Pulmonary artery endothelial cell (primary cell): ENCODE results near the gene LRP3. TPM values are rescaled to one million over a fixed set of nuclear protein-coding genes. Genes with fewer than 3 reads are reported as not detected.
"Not testable (repeated sequence)": the region's sequence is repeated elsewhere in the genome, so short reads cannot be mapped to it uniquely, and the experiment has no call there.

Source experiments
- DNase-seq: peaks from one replicate; pipeline ENCODE4 v3.0.0-alpha.2; 2011; ENCODE audit warnings: low read depth, low spot score
- total RNA-seq: library from RNA; depleted of rRNA; stranded (reverse); fragments of >200 nt; gene quantifications from 2 replicates; pipeline ENCODE4 v1.2.3, GENCODE V29; 2014

The LRP3 gene
- total RNA-seq, 1 donor from 2014 or later: 12.0 TPM

DNA sequence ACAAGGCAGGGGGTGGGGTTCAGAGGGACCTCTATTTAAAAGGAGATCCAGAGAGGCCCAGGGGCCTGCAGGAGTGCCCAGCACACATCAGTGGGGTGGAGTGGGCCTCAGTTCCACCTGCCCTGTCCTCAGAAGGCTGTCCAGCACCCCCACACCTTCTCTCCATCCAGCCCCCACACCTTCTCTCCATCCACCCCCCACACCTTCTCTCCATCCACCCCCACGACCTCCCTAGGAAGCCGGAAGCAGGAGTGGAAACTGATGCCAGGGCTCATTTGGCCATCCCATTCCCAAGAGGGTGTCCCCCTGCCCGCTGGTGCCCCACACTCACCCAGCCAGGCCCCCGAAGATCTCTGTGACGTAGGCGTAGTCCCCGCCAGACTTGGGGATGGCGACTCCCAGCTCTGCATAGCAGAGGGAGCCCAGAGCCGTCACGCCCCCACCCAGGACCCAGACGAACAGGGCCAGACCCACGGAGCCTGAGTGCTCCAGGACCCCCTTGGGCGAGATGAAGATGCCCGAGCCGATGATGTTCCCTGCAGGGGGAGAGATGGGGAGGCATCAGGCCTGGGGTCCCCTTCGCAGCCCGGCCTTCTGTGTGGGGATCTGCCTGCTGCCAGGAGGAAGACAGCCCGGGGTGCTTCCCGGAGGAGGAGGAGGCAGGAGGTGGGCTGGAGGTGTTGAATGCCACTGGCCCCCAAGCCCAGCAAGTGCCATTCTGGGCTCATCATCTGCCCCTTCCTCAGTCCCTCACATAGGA is 21.5 kb downstream of the LRP3 start:
- no peak for DNase-seq

DNA sequence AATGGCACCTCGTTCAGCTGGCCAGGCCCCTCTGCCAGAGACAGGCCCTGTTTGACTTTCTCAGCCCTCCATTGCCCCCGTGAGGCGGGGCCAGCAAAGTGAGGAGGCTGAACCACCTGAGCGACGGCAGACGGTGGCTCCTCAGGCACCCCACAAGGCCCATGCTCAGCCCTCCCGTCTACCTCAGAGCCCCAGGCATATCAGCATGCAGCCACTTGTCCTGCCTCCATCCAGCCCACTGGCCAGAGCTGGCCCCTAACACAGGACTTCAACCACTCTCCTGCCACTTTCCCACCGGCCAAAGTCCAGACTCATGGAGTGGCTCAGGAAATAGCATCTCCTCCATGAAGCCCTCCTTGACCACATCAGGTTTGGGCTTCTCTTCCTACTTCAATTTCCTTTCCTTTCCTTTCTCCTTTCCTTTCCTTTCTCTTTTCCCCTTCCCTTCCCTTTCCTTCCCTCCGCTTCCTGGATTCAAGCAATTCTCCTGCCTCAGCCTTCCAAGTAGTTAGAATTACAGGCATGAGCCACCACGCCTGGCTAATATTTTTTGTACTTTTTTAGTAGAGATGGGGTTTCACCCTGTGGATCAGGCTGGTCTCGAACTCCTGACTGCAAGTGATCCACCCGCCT is 22.2 kb downstream of the LRP3 start:
- no peak for DNase-seq

DNA sequence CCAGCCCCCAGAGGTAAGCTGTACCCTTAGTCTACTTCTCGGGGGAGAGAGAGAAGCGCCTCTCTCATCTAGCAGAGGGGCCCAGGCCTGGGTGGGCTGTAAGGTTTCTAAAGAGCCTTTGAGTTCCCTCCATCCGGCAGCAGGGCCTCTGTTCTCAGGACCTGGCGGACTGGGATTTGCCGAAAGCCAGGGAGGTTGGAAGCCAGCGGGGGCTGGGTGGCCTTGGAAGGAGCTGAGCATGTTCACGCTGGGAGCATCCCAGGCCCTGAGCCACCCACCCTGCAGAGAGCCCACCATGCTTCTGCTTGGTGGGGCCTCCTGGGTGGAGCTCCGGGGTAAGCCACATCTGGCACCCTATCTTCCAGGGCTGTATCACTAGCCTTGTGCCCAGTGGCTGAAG is 23.8 kb downstream of the LRP3 start:
- no peak for DNase-seq

DNA sequence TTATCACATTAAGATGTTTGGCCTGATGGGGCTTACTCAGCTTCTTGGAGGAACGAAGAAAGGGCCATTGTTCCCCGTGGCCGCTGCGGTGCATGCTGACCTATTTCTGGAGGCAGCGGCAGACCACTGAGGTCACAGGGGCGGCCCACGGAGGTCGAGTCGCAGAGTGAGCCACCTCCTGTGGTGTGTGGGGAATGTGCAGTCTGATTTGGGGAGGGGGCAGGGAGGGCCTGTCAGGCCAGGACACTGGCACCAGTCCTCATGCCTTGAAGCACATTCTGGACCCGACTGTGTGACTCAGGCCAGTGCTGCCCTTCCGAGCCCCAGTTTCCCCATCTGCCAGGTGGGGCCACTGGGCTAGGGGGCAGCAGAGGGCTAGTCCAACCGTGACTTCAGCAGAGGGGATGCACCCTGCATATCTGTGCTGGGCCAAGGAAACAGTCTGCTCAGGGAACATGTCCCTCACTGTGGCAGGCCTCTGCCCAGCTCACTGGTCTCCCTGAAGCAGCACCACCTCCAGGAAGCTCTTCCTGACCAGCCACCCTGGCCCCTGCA is 25.2 kb downstream of the LRP3 start:
- no peak for DNase-seq

DNA sequence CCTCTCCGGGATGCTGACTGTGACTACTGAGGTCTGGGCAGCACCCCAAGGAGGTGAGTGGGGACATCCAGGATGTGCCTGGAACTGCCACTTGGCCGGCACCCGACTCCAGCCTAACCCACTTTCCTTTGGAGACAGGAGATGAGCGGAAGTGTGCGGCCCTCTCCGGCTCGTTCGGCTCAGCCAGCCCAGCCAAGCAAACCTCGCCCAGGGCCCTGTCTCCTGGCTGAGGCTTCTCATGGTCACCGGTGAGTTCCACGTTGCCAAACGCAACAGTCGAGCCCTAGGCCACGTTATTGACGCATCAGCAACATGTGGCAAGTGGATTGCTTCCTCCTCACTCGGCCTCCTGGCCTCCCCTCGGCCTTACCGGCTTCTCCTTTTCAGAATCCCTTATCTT is 26.0 kb downstream of the LRP3 start:
- DNase-seq: no peak

DNA sequence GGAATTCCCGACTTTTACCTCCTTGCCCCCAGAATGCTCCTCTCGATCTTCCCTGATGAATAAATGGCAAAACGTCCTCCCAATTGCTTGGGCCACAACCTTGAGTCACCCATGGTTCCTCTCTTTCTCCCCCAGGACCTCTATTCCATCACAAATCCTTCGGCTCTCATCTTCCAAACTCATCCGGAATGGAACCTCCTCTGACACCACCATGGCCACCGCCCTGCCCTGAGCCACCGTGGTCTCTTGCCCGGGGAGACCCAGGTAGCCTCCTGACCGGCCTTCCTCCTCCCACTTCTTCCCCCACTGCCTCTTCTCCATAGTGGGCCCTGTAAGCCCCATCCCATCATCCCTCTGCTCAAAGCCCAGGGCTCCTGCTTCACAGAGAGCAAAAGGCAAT is 26.6 kb downstream of the LRP3 start:
- no peak for DNase-seq

- DNase-seq: no peak
Observed at GRCh38 chr19:33221638-33222037, 27.5 kb downstream of the LRP3 start.

DNA sequence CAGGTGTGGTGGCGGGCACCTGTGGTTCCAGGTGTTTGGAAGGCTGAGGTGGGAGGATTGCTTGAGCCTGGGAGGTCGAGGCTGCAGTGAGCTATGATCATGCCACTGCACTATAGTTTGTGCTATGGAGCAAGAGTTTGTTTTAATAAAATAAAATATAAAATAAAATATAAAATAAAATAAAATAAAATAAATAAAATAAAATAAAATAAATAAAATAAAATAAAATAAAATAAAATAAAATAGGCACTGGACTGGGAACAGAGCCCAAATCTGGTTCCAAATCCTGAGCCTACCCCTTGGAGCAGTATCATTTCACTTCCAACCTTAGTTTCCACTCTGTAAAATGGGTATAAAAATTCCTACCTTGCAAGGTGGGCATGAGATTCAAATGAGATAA is 28.1 kb downstream of the LRP3 start:
- DNase-seq: not testable (repeated sequence)

DNA sequence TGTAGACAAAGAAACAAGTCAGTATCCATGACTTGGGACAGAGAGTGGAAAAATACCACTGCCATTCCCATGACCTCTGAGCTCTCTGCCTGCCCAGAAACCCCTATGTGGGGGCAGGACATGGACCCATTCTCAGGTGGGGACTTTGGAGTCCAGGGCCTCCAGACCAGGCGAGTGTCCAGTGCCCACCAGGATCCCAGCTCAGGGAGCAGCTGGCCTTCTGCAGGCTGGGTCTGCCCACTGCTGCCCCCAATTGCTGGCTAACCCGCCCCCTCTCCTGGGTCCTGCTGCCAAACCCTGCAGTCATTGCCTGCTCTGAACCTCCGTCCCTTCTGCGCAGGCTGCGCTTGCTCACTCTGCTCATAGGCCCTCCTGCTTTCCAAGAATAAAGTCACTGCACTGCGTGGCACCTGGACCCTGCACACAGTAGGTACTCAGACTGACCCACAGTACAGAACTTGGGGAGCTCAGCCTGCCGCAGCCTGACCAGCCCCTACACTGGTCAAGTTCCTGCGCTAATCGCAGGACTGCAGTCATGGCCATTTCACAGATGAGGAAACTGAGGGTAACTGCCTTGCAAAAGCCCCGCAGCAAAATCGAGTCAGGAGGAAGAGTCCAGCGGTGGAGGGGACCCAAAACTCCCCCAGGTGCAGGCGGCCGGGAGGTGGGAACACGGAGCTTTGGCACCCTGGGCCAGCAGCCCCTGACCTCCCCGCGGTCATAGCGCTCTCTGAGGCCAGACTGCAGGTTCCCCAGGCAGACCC is 30.7 kb downstream of the LRP3 start:
- DNase-seq: no peak

DNA sequence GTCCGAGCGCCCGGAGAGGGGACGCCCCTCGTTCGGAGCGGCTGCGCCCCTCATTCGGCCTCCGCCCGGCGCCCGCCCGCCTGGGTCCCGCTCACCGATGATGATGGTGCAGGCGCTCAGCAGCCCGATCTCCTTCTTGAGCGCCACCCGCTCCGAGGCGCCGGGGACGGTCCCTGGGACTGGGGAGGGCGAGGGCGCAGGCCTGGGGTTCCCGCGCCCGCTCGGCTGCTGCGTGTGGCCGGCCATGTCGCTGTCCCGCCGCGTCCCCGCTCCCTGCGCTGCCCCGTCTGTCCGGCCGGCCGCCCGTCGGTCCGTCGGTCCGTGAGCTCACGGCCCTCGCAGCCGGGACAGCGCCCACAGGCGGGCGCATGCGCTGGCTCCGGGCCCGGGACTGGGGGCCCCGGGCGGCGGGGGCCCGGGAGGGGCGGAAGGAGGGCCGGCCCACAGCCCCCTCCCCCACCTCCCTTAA is 31.4 kb downstream of the LRP3 start, which contains the start of gene SLC7A10:
SLC7A10 (minus strand) TSS at position 393 of the 469 bp plus-strand sequence; CDS start at position 246, 147 bp downstream.
- DNase-seq: no peak

DNA sequence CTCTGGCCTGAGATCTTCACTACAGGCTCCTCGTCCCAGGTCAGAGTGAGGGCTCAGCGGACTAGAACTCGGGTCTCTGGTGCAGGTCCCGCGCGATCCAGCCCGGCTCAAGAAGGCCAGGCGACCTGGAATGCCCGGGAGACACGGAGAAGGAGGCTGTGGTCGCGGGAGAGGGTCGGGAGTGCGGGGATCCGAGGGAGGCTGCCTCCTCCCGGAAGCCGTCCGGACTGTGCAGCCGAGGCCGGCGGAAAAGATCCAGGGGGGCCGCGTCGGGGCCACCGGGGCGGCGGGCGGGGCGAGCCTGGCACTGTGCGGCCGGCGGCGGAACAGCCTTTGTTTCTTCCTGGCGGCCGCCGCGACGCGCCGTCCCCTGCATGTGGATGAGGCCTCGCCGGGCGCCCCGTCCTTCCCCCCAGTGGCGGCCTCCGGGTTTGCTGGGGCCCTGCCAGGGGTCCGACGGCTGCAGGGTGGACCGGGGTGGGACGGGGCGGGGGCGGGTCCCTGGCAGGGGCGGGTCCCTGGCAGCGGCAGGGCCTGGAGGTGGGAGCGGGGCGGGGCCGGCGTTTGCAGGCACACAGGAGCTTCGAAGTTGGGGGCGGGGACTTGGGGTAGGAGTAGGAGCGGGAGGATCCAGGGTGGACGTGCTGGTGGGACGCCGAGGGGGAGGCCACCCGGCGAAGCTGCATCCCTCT is 32.6 kb downstream of the LRP3 start:
- DNase-seq: no peak

GRCh38 chr19:33227242-33227650 is 33.1 kb downstream of the LRP3 start:
- no peak for DNase-seq

DNA sequence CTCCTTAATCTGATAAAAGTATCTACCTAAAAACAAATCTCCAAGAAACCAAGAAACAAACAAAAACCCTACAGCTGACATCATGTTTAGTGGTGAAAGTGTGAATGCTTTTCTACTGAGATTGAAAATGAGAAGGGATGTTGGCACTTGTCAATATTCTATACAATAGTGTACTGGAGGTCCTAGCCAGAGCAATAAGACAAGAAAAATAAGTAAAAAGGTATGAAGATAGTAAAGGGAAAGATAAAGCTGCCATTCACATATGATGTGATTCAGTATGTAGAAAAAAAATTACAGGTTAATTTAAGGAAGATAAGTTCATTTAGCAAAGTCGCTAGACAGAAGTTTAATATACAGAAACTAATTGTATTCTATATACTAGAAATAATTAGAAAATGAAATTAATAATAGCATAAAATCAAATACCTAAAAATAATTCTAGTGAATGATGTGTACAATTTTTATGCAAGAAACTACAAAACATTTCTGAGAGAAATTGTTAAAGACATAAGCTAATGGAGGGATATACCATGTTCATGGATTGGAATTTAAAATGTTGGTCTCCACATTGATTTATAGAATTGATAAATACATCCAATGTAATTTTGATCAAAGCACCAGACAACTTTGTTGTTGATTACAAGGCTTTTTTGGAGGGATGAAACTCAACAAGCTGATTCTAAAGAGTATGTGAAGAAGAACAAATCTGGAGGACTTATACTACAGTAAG is 33.9 kb downstream of the LRP3 start:
- no peak for DNase-seq

GRCh38 chr19:33229962-33230361 is 35.8 kb downstream of the LRP3 start:
- no peak for DNase-seq

- no peak for DNase-seq
Observed at GRCh38 chr19:33231511-33231910, 37.4 kb downstream of the LRP3 start.

- no peak for DNase-seq
Observed at GRCh38 chr19:33232656-33233055, 38.5 kb downstream of the LRP3 start.

- DNase-seq: no peak
Observed at GRCh38 chr19:33233056-33233873, 39.1 kb downstream of the LRP3 start.

- DNase-seq: no peak
Observed at GRCh38 chr19:33234092-33234491, 40.0 kb downstream of the LRP3 start.

- DNase-seq: no peak
Observed at GRCh38 chr19:33234736-33235135, 40.6 kb downstream of the LRP3 start.
